GM03348 (cell line): Measurements from ENCODE around the gene ANO1.

ENCODE experiments used
- DNase-seq: peaks from one replicate; pipeline ENCODE4 v3.0.0; 2012; ENCODE audit warnings: low spot score

ANO1 gene

DNA sequence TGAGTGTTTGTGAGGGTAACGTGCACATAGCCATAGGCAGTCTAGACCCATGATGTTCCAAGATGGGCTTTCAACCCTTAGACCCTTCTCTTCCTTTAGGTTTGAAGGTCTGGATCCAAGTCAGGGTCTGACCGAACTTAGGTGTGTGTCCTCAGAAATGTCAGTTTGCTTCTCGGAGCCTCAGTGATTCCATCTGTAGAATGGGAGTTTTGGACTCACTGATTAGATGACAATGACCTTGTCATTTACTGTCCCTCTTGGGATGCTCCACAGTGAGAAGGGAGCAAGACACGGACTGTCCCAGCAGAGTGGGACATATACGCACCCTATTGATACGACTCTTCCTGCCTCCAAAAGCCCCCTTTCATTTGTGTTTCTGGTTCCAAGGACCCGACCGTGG lies 37.7 kb downstream of the ANO1 start:
- DNase-seq, result no peak

DNA sequence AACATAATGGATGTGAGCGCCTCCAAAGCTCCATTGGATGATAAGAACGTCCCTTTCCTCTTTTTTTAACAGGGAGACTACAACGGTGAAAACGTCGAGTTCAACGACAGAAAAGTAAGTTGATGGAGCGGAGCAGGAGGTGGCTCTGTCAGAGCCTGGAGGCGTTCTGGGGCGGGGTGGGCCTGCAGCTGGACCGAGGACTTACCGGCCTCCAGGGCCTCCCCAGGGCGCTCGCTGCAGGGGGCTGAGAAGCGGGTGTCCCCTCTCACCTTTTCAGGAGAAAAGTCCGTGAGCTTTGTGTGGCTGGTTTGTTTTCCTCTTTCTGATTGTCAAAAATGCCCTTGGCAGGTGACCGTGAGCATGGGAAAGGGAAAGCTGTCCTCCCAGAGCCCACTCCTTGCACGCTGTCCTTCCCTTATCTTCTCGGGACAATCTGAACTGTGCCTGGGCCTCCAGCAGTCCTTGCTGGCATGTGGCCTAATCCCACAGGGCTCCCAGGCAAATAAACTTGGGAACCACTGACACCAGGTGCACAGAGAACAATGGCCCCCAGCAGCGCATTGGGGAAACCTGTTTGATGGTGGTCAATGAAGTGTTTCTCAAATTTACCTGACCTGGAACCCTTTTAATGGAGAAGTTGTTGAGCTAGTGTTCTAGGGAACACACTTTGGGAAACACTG lies 38.4 kb downstream of the ANO1 start:
- no peak for DNase-seq

- DNase-seq, result no peak
Measured at GRCh38 chr11:70117567-70118145, 39.5 kb downstream of the ANO1 start.

DNA sequence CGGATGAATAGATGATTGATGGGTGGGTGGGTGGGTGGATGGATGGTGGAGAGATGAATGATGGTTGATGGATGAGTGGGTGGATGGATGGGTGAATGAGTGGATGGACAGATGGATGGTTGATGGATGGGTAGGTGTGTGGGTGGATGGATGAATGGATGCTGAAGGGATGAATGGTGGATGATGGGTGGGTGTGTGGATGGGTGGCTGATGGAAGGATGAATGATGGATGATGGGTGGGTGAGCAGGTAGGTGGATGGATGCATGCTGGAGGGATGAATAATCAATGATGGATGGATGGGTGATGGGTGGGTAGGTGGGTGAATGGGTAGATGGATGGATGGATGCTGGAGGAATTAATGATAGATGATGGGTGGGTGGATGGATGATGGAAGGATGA lies 40.5 kb downstream of the ANO1 start:
- DNase-seq, result no peak

GRCh38 chr11:70119502-70119901 lies 41.4 kb downstream of the ANO1 start:
- no peak for DNase-seq

- DNase-seq, result no peak
Measured at GRCh38 chr11:70120674-70121073, 42.6 kb downstream of the ANO1 start.

GRCh38 chr11:70122490-70123198 lies 44.5 kb downstream of the ANO1 start:
- DNase-seq, result no peak

DNA sequence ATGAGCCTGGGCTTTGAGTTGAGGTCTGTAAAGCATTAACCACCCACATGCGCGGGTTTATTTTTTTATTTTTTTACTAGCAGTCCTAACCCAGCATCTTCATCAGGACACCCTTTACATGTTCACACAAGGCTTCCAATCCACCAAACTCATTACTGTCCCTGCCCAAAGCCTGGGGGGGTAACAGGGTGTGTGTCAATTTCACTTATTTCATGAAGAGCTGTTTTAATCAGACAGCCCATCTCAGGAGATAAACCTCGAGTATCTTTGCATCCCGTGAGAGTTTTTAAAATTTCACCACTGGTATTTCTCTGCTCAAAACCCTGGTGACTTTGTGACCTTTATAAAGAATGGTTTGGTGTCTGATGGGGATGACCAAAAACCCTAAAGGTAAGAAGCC lies 45.6 kb downstream of the ANO1 start:
- no peak for DNase-seq

DNA sequence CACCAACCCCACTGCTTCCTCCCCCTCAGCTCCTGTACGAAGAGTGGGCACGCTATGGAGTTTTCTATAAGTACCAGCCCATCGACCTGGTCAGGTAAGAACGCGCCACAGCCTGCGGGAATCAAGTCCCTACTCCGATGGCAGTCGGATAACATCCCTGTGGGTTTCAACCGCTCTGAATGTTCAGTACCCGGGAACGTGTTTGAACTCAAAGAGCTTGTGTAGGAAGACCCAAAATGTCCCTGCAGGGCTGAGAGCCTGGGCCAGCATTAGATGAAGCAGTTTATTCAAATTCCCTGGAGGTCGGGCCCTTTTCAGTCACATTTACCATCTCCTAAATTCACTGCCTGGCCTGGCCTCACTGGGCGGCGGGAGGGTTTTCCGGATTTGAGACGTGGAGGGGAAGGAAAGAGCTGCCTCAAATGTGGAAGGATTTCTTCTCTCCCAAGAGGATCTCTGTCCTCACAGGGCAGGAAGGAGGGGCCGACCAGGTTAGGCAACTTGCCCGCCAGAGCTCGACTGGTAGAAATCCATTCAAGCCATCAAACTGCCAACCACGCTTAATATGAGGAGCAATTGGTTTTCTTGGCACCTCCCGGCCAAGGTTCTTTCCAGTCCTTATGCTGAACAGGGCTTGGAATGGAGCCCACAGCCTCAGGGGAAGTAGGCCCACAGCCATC lies 46.3 kb downstream of the ANO1 start:
- DNase-seq, result no peak

DNA sequence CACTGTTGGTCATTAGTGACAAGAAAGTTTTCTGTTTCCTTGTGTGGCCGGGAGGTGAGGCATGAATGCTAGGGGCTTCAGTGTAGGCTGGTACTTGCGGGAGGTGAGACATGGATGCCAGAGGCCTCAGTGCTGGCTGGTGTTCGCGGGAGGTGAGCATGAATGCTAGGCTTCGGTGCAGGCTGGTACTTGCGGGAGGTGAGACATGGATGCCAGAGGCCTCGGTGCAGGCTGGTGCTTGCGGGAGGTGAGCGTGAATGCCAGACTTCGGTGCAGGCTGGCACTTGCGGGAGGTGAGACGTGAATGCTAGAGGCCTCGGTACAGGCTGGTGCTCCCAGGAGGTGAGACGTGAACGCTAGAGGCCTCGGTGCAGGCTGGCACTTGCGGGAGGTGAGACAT lies 48.4 kb downstream of the ANO1 start:
- DNase-seq, result no peak

DNA sequence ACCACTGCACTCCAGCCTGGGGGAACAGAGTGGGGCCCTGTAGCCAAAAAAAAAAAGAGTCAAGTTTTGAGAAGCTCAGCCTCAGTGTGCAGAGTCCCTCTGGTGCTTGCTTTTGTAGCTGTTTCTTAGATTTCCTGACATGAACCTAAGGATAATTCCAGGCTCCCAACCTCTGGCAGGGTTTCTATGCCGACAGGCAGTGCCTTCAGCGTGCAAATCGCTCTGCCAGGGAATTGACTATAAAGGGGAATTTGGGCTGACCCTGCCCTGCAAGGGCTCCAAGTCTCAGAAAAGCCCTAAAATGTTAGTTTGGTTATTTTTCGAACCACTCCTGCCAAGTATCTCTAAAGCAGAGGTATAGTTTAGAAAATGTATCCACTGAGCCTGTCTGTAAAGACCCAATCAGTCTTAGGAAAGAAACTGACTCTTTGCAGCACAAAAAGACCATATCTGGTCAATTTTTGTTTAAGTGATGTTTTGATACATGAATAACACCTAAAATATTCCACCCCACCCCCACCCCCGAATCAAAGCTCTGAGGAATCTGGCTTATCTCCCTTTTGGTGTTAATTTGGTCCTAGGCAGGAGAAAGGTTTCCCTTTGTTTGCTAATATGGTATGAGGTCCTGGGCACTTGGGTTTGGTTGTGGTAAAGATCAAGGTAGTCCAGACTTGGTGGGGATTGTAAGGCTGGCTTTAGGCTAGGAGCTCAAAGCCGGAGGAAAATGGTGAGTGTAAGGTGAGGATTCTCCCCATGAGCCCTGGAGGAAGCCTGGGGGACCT lies 49.7 kb downstream of the ANO1 start:
- DNase-seq, result peak; percentile 31

GRCh38 chr11:70128435-70128906 lies 50.4 kb downstream of the ANO1 start:
- peak; percentile 42 for DNase-seq

GRCh38 chr11:70129051-70129592 lies 51.0 kb downstream of the ANO1 start:
- no peak for DNase-seq

DNA sequence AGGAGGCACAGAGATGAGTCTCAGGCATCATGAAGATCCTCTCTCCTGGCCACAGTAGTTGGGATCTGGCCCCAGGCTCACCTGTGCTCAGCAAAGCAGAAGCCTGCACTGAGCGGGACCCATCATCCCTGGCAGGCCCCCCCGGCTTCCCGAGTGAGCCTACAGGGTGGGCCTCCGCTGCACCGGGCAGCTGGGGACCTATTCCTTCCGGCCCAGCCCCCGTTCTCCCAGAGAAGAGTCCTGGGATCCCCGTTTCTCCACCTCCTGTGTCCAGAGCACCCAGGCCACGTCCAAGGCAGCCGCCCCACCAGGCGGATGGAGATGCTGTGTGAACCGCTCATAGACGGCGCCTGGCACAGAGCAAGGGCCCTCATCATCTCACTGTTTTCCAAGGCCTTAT lies 52.5 kb downstream of the ANO1 start:
- DNase-seq, result no peak

DNA sequence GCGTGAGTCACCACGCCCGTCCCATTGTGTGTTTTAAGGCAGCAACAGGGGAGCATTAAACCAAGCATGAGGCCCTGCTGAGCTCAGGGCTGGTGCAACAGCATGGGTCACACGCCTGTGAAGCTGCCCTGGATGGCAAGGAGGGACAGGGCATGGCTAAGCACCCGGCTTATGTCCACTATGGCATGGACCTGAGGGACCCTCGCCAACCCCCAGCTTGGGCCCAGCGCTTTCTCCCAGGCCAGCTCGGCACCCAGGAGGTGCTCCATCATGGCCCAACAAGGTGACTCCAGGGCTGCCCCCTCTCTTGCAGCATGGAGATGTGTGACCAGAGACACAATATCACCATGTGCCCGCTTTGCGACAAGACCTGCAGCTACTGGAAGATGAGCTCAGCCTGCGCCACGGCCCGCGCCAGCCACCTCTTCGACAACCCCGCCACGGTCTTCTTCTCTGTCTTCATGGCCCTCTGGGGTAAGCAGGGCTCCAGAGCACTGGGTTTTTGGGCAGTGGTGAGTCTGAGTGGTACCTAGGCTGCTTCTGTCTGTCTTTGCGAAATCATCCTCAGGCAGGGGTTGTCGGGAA lies 53.6 kb downstream of the ANO1 start:
- no peak for DNase-seq

- no peak for DNase-seq
Measured at GRCh38 chr11:70132641-70133040, 54.5 kb downstream of the ANO1 start.

GRCh38 chr11:70133771-70134335 lies 55.7 kb downstream of the ANO1 start:
- DNase-seq, result no peak

GRCh38 chr11:70134490-70134889 lies 56.4 kb downstream of the ANO1 start:
- no peak for DNase-seq

- no peak for DNase-seq
Measured at GRCh38 chr11:70135142-70135541, 57.0 kb downstream of the ANO1 start.

DNA sequence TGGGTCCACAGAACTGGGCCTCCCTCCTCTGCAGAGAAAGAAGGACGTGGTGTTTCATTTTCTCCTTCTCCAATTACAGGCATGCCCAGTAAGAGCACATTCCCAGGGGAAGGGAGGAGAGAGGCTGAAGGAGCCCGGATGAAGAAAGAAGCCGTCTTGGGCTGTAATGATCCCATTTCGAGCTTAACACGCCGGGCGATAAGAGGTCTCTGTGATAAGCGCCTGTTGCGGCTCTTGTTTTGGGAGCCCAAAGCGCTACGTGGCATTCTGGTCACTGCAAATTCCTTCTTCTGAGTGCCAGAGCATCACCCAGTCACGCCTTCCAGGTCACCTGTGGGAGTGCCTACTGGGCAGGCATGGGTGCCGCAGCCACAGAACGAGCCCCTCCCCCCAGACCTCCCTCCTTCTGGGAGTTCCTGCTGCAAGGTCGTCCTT lies 57.5 kb downstream of the ANO1 start:
- peak; percentile 35 for DNase-seq

GRCh38 chr11:70137383-70137782 lies 59.3 kb downstream of the ANO1 start:
- no peak for DNase-seq
